LoVo (cell line): ENCODE measurements around the gene TRIM27.
"Not testable (repeated sequence)": the region's sequence is repeated elsewhere in the genome, so short reads cannot be mapped to it uniquely, and the experiment has no call there.

ENCODE experiments used
- DNase-seq: peaks from one replicate; pipeline ENCODE4 v3.0.0-alpha.2; 2016; ENCODE audit warnings: low spot score

Gene TRIM27

GRCh38 chr6:28864326-28864923 is 59.4 kb downstream of the TRIM27 start:
- no peak for DNase-seq

GRCh38 chr6:28863604-28864325 is 60.0 kb downstream of the TRIM27 start:
- peak; percentile 84 for DNase-seq

GRCh38 chr6:28862077-28862476 is 61.7 kb downstream of the TRIM27 start:
- no peak for DNase-seq

GRCh38 chr6:28861339-28861738 is 62.4 kb downstream of the TRIM27 start:
- DNase-seq: no peak

GRCh38 chr6:28860581-28860980 is 63.2 kb downstream of the TRIM27 start:
- DNase-seq: no peak

GRCh38 chr6:28858963-28859362 is 64.8 kb downstream of the TRIM27 start:
- DNase-seq: no peak

GRCh38 chr6:28856620-28857005 is 67.2 kb downstream of the TRIM27 start:
- DNase-seq: no peak

- not testable (repeated sequence) for DNase-seq
These were observed 69.4 kb downstream of the TRIM27 start for GRCh38 chr6:28854405-28854804.
